Right atrium auricular region (tissue), 2 donors: ENCODE results near the gene OIT3. TPM values are rescaled to one million over a fixed set of nuclear protein-coding genes. Genes with fewer than 3 reads are reported as not detected.
"Not testable (repeated sequence)": the region's sequence is repeated elsewhere in the genome, so short reads cannot be mapped to it uniquely, and the experiment has no call there.

Experiments used
- DNase-seq: peaks from one replicate; pipeline ENCODE4 v3.0.0-alpha.2; 2019; ENCODE audit warnings: low spot score
- H3K27ac ChIP-seq, 2 donors: fragments of 200-600 bp; sonication (generic); 1 replicate in 1 of 2; 2 replicates in 1 of 2; pipeline ENCODE4 v1.5.1; 2016 to 2019
- H3K27me3 ChIP-seq, 2 donors: fragments of 200-600 bp; sonication (generic); one replicate each; pipeline versions ENCODE4 v1.5.1 to v1.6.0; 2017 to 2019
- H3K36me3 ChIP-seq: fragments of 200-600 bp; sonication (generic); one replicate; pipeline ENCODE4 v1.5.1; 2016
- H3K4me1 ChIP-seq, 2 donors: fragments of 200-600 bp; sonication (generic); one replicate each; pipeline versions ENCODE4 v1.5.1 to v1.6.0; 2017 to 2019
- H3K4me3 ChIP-seq, 2 donors: fragments of 200-600 bp; sonication (generic); 1 replicate in 1 of 2; 2 replicates in 1 of 2; pipeline ENCODE4 v1.5.1; 2017 to 2019; ENCODE audit warnings: mild to moderate bottlenecking in 1 of 2, moderate library complexity in 1 of 2
- H3K9me3 ChIP-seq, 2 donors: fragments of 200-600 bp; sonication (generic); one replicate each; pipeline ENCODE4 v1.5.1; 2019
- total RNA-seq, 2 donors: library from RNA; depleted of rRNA; stranded (reverse); fragments of >200 nt; gene quantifications; one replicate each; pipeline ENCODE4 v1.1.0, GENCODE V29; 2016
- TF ChIP-seq, protein P1 (sequence below), 2 donors: fragments of 200-600 bp; sonication (generic); IDR thresholded peaks; one replicate each; pipeline ENCODE4 v1.5.1; 2019; ENCODE audit warnings: antibody characterized with exemption in 2 of 2

OIT3 gene
- total RNA-seq, 2 donors from 2014 or later, result 0.30 to 0.67 TPM

- Histone ChIP-seq H3K27ac (no peak overlapping the region), H3K36me3 (peaks cover 5% of the 10 kb centered on the region), H3K4me1 (peaks cover 0 to 42% of the 10 kb centered on the region in 2 donors), H3K9me3 (no peaks in the 10 kb centered on the region), H3K4me3 (no peak overlapping the region), H3K27me3 (no peaks in the 10 kb centered on the region)
- TF ChIP-seq, protein P1, sequence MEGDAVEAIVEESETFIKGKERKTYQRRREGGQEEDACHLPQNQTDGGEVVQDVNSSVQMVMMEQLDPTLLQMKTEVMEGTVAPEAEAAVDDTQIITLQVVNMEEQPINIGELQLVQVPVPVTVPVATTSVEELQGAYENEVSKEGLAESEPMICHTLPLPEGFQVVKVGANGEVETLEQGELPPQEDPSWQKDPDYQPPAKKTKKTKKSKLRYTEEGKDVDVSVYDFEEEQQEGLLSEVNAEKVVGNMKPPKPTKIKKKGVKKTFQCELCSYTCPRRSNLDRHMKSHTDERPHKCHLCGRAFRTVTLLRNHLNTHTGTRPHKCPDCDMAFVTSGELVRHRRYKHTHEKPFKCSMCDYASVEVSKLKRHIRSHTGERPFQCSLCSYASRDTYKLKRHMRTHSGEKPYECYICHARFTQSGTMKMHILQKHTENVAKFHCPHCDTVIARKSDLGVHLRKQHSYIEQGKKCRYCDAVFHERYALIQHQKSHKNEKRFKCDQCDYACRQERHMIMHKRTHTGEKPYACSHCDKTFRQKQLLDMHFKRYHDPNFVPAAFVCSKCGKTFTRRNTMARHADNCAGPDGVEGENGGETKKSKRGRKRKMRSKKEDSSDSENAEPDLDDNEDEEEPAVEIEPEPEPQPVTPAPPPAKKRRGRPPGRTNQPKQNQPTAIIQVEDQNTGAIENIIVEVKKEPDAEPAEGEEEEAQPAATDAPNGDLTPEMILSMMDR (IDR thresholded peaks at IDR 0.05), result no peak
- no peak for DNase-seq
These were observed 4.1 kb upstream of the OIT3 start for GRCh38 chr10:72889391-72889831.

DNA sequence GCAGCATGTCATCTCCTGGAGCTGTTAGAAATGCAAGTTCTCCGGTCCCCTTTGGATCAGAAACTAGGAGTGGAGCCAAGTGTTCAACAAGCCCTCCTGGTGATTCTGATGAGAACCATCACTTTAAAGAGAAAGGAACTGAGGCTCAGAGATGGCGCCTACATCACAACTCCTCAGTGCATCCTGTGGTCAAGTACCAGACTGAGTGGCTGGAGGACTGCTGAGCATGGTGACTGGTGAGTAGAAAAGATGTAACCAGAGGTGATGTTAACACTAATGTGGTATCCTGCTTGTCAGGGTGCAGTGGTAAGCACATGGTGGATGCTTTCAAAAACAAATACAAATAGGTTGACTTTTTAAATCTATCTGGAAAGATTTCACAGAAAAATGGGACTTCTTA, 3.5 kb upstream of the OIT3 start:
- TF ChIP-seq, protein P1 (IDR thresholded peaks at IDR 0.05), result no peak

DNA sequence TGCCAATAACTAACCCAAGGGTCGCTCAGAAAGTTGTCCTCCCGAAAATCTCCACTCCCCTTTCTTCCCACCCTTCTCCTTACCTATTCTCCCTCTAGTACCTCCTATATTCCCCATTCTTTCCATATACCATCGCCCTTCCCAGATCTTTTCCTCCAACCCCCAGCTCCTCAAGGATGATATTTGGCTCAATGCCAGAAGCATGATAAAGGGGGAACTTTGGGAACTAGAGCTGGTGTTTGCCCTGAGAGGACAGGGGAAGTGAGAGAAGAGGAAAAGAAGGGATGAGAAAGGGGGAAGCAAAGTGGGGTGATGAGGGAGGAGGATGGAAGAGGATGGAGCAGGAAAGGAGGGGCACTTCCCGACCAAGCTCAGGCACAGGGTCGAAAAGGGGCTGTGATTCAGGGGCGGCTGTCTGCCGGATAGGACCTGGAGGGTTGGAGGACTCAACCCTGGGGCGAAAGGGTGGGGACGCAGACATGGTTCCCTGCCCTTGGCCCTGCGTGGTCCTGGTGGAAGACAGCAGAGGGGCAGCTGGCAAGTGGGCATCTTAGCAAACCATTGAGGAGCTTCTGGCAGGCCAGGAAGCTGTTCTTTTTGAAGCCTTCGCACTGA, 1.8 kb downstream of the OIT3 start:
- H3K36me3 ChIP-seq, result no peaks in the 10 kb centered on the region
- peaks cover 0 to 12% of the 10 kb centered on the region in 2 donors for H3K4me1 ChIP-seq
- H3K4me3 ChIP-seq, result no peak overlapping the region
- TF ChIP-seq, protein P1 (IDR thresholded peaks at IDR 0.05), result no peak
- H3K27me3 ChIP-seq, result no peaks in the 10 kb centered on the region
- no peak for DNase-seq
- H3K9me3 ChIP-seq, result no peaks in the 10 kb centered on the region
- no peak overlapping the region for H3K27ac ChIP-seq

More for the DNA sequence above, 3.5 kb upstream of the OIT3 start:
- H3K4me1 ChIP-seq, result peaks cover 0 to 42% of the 10 kb centered on the region in 2 donors
- DNase-seq, result no peak
- peaks cover 5% of the 10 kb centered on the region for H3K36me3 ChIP-seq
- H3K9me3 ChIP-seq, result no peaks in the 10 kb centered on the region
- no peak overlapping the region for H3K4me3 ChIP-seq
- H3K27ac ChIP-seq, result no peak overlapping the region
- no peaks in the 10 kb centered on the region for H3K27me3 ChIP-seq

- TF ChIP-seq, protein P1 (IDR thresholded peaks at IDR 0.05), result no peak
- no peaks in the 10 kb centered on the region for H3K9me3 ChIP-seq
- H3K27me3 ChIP-seq, result no peaks in the 10 kb centered on the region
- no peak overlapping the region for H3K27ac ChIP-seq
- no peak for DNase-seq
- H3K36me3 ChIP-seq, result no peaks in the 10 kb centered on the region
- H3K4me3 ChIP-seq, result no peak overlapping the region
- H3K4me1 ChIP-seq, result peaks cover 0 to 2% of the 10 kb centered on the region in 2 donors
These were observed 5.1 kb downstream of the OIT3 start for GRCh38 chr10:72898616-72899015.

DNA sequence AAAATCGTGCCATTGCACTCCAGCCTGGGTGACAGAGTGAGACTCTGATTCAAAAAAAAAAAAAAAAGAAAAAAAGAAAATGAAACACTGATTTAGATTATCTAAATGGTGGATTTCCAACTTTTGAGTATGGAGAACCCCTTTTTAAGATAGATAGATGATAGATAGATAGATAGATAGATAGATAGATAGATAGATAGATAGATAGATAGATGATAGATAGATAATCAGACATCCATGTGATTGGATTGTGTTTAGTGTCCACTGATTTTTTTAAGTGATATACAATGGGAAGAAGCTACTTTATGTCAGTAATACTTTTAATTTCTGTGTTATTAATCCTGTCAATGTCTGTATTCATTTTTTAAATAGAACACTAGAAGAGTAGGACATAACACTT, 6.0 kb downstream of the OIT3 start:
- Histone ChIP-seq H3K27ac (no peak overlapping the region), H3K36me3 (no peaks in the 10 kb centered on the region)

DNA sequence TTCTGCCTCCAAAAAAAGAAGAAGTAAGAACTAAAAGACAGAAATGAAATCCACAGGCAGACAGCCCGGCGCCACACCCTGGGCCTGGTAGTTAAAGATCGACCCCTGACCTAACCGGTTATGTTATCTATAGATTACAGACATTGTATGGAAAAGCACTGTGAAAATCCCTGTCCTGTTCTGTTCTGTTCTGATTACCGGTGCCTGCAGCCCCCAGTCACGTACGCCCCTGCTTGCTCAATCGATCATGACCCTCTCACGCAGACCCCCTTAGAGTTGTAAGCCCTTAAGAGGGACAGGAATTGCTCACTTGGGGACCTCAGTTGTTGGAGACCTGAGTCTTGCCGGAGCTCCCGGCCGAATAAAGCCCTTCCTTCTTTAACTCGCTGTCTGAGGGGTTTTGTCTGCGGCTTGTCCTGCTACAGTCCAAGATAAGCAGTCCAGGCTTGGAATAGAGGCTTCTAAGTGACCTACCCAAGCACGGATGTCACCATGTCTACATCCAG, 10.5 kb downstream of the OIT3 start:
- DNase-seq, H3K4me3 ChIP-seq, H3K4me1 ChIP-seq, H3K9me3 ChIP-seq, H3K27ac ChIP-seq, H3K36me3 ChIP-seq, H3K27me3 ChIP-seq: not testable (repeated sequence)

More for the DNA sequence above, 6.0 kb downstream of the OIT3 start:
- TF ChIP-seq, protein P1 (IDR thresholded peaks at IDR 0.05), result no peak
- Histone ChIP-seq H3K9me3 (no peaks in the 10 kb centered on the region), H3K27me3 (no peaks in the 10 kb centered on the region), H3K4me1 (no peaks in the 10 kb centered on the region), H3K4me3 (no peak overlapping the region)
- DNase-seq, result no peak
